K562 (cell line): Measurements from ENCODE around the gene ADGRL3. TPM values are rescaled to one million over a fixed set of nuclear protein-coding genes. Genes with fewer than 3 reads are reported as not detected.

ENCODE experiments used
- ATAC-seq: fragments of 200-7000 bp; cut with Tn5 transposase; 3 replicates; pipeline ENCODE4 v1.9.1; 2020; ENCODE audit warnings: moderate library complexity
- BruUV-seq: library from RNA; stranded (reverse); fragments of 400-500 nt; replicated peaks from 2 replicates; lab custom pipeline; 2021; lab: Mats Ljungman, UMichigan
- CTCF ChIA-PET: fragments of 300-600 bp; formaldehyde crosslinking; extraction: SDS; loops from one replicate; lab custom pipeline; 2021; ENCODE audit warnings: low intra/inter-chr PET ratio; lab: Yijun Ruan, JAX
- POLR2A ChIA-PET: fragments of 300-600, 350-650 bp; sonication (Branson Sonifier 250); formaldehyde crosslinking; extraction: SDS; loops from one replicate; lab custom pipeline; 2021; ENCODE audit warnings: antibody characterized with exemption, inconsistent platforms; lab: Yijun Ruan, JAX
- DNase-seq, 4 experiments: peaks; one replicate each; pipeline versions ENCODE4 v3.0.0 to v3.0.0-alpha.2; 2011 to 2018; ENCODE audit warnings: low spot score in 3 of 4, mixed read lengths in 3 of 4; ENCODE audit errors: extremely low read depth in 1 of 4
- FAIRE-seq: peaks from 2 replicates; lab custom pipeline; 2011; peaks lifted over from hg19 to GRCh38; lab: Jason Lieb, UNC
- H2AFZ ChIP-seq: 2 replicates; pipeline ENCODE4 v1.6.0; 2011; ENCODE audit warnings: low read depth, low read length, control low read depth, inconsistent platforms
- H3K27ac ChIP-seq: fragments of 200-600 bp; 3 replicates; pipeline ENCODE4 v1.8.0; 2011; ENCODE audit warnings: low read depth, mild to moderate bottlenecking, control low read depth, inconsistent platforms, low read length, moderate library complexity, mixed read lengths; ENCODE audit errors: extremely low read depth
- H3K27me3 ChIP-seq, 2 experiments: fragments of 300-600 bp in 1 of 2; 2 replicates in 1 of 2; 3 replicates in 1 of 2; pipeline versions ENCODE4 v1.6.0 to v1.8.0; 2011; ENCODE audit warnings: inconsistent platforms in 2 of 2, low read length in 2 of 2, mild to moderate bottlenecking in 1 of 2, mixed read lengths in 1 of 2, moderate library complexity in 1 of 2; ENCODE audit not compliant: control insufficient read depth in 2 of 2, insufficient read depth in 2 of 2
- H3K36me3 ChIP-seq: fragments of 300-600 bp; 3 replicates; pipeline ENCODE4 v1.8.0; 2011; ENCODE audit warnings: mild to moderate bottlenecking, low read length, inconsistent platforms; ENCODE audit not compliant: control insufficient read depth, insufficient read depth
- H3K4me1 ChIP-seq, 2 experiments: fragments of 200-600 bp in 1 of 2; replicated peaks in 1 of 2; 2 replicates in 1 of 2; 3 replicates in 1 of 2; pipeline versions ENCODE4 v1.5.1 to v1.8.0; 2011; ENCODE audit warnings: inconsistent platforms in 2 of 2, low read length in 2 of 2, mild to moderate bottlenecking in 1 of 2, mixed read lengths in 1 of 2, moderate library complexity in 1 of 2; ENCODE audit not compliant: control insufficient read depth in 2 of 2, insufficient read depth in 2 of 2
- H3K4me2 ChIP-seq: 2 replicates; pipeline ENCODE4 v1.6.1; 2011; ENCODE audit warnings: low read length, control low read depth, inconsistent platforms, mixed read lengths; ENCODE audit not compliant: insufficient read depth
- H3K4me3 ChIP-seq: fragments of 200-600 bp; sonication (generic), shearing (Covaris generic); 2 replicates; pipeline ENCODE4 v1.5.1; 2016; ENCODE audit warnings: control low read depth, inconsistent platforms
- H3K79me2 ChIP-seq: fragments of 200-600 bp; 3 replicates; pipeline ENCODE4 v1.8.0; 2011; ENCODE audit warnings: low read length, inconsistent platforms; ENCODE audit not compliant: control insufficient read depth, insufficient read depth
- H3K9ac ChIP-seq, 2 experiments: 2 replicates each; pipeline versions ENCODE4 v1.6.0 to v1.6.1; 2011; ENCODE audit warnings: low read depth in 2 of 2, low read length in 2 of 2, control low read depth in 1 of 2, inconsistent platforms in 1 of 2, mild to moderate bottlenecking in 1 of 2, mixed read lengths in 1 of 2; ENCODE audit not compliant: insufficient read depth in 1 of 2
- H3K9me1 ChIP-seq: one replicate; pipeline ENCODE4 v1.6.0; 2011; ENCODE audit warnings: inconsistent platforms, mild to moderate bottlenecking, low read length, moderate library complexity; ENCODE audit not compliant: control insufficient read depth, insufficient read depth
- H3K9me3 ChIP-seq: replicated peaks from 2 replicates; pipeline ENCODE4 v1.5.1; 2011; ENCODE audit warnings: low read depth, low read length, inconsistent platforms; ENCODE audit not compliant: control insufficient read depth, insufficient read depth
- H4K20me1 ChIP-seq: replicated peaks from 2 replicates; pipeline ENCODE4 v1.6.1; 2011; ENCODE audit warnings: low read length, inconsistent platforms, mixed read lengths; ENCODE audit not compliant: control insufficient read depth, insufficient read depth
- BCLAF1 ChIP-seq, 2 experiments: fragments of 450-650 bp in 1 of 2; IDR thresholded peaks; 2 replicates each; pipeline ENCODE4 v1.6.1; 2011 to 2017; ENCODE audit warnings: low read depth in 2 of 2, antibody characterized with exemption in 1 of 2, borderline replicate concordance in 1 of 2, low read length in 1 of 2, mild to moderate bottlenecking in 1 of 2, mixed read lengths in 1 of 2; ENCODE audit not compliant: control insufficient read depth in 1 of 2
- GMEB1 ChIP-seq: fragments of 250-450 bp; sonication (Bioruptor Pico); IDR thresholded peaks from 2 replicates; pipeline ENCODE4 v1.4.0; 2020; ENCODE audit warnings: mild to moderate bottlenecking
- IRF2 ChIP-seq: sonication (generic); formaldehyde crosslinking; IDR thresholded peaks from 2 replicates; pipeline ENCODE4 v1.8.1; 2022; ENCODE audit warnings: mild to moderate bottlenecking, missing genetic modification reagents
- MXD1 ChIP-seq: fragments of 250-450 bp; sonication (Bioruptor Pico); IDR thresholded peaks from 2 replicates; pipeline ENCODE4 v1.8.0; 2021; ENCODE audit warnings: borderline replicate concordance, mild to moderate bottlenecking, moderate library complexity; ENCODE audit not compliant: poor library complexity, severe bottlenecking
- NR2F6 ChIP-seq: fragments of 450-650 bp; formaldehyde crosslinking; IDR thresholded peaks from 2 replicates; pipeline ENCODE4 v1.4.0; 2020; ENCODE audit warnings: mild to moderate bottlenecking
- PHTF2 ChIP-seq: fragments of 250-450 bp; sonication (Bioruptor Pico); IDR thresholded peaks from 2 replicates; pipeline ENCODE4 v1.5.0; 2021; ENCODE audit warnings: mild to moderate bottlenecking
- SREBF2 ChIP-seq: sonication (generic); formaldehyde crosslinking; IDR thresholded peaks from 2 replicates; pipeline ENCODE4 v1.4.0; 2020; ENCODE audit warnings: mild to moderate bottlenecking, missing genetic modification reagents
- TBP ChIP-seq: optimal IDR thresholded peaks from 2 replicates; pipeline ENCODE3; 2011; ENCODE audit warnings: low read depth, low read length, improper control_type of control experiment
- ZBTB43 ChIP-seq: sonication (generic); formaldehyde crosslinking; IDR thresholded peaks from 2 replicates; pipeline ENCODE4 v1.8.0; 2023; ENCODE audit warnings: mild to moderate bottlenecking, missing genetic modification reagents
- in situ Hi-C: fragments of 300-500 bp; cut with MboI; formaldehyde crosslinking; loops from 4 replicates; pipeline ENCODE4 v1.15.0; 2018; ENCODE audit warnings: inconsistent platforms, mixed read lengths
- intact Hi-C: fragments of 100-400 bp; cut with micrococcal nuclease; formaldehyde crosslinking; loops from 2 replicates; pipeline ENCODE4 v1.14.2; 2022
- polyA plus RNA-seq, 8 experiments: library from polyadenylated mRNA; depleted of rRNA in 4 of 8; stranded (reverse) in 5 of 8; unstranded in 3 of 8; fragments of >200 nt; fragmentation: Nextera tagmentation in 2 of 8; fragmentation: Illumina TruSeq in 1 of 8; extraction: Ambion mirVana in 2 of 8; extraction: Trizol in 1 of 8; gene quantifications; 2 replicates each; pipeline versions ENCODE4 v1.2.1 to v1.2.3, GENCODE V29; 2011 to 2014; ENCODE audit warnings: inconsistent platforms in 1 of 8, missing spikeins in 1 of 8
- total RNA-seq, 7 experiments: library from RNA; depleted of rRNA in 6 of 7; stranded (reverse); fragments of >200 nt in 6 of 7; fragmentation: Illumina TruSeq in 2 of 7; extraction: Trizol in 2 of 7; gene quantifications; 2 replicates each; pipeline versions ENCODE4 v1.2.1 to v1.2.3, GENCODE V29; 2011 to 2021; ENCODE audit warnings: low replicate concordance in 1 of 7

ADGRL3 gene
- total and polyA plus RNA-seq, 9 of the 15 experiments (the other 6 are each of a cell fraction or from before 2014, with no cell fraction given): 0.03 to 0.14 (median 0.04) TPM; not detected in 2

- BruUV-seq: no TSS peak
- FAIRE-seq: no peak
- DNase-seq: no peak
- no peak overlapping the region for H3K4me2 ChIP-seq
- H3K9me3 ChIP-seq: no peaks in the 10 kb centered on the region; the same call in 1 of the 2 replicates
- no peaks in the 10 kb centered on the region for H3K27me3 ChIP-seq
- no peak overlapping the region for H2AFZ ChIP-seq
- intact Hi-C loops (no loop called here), in situ Hi-C loops (no loop called here)
- no peaks in the 10 kb centered on the region for H3K9me1 ChIP-seq
- no peaks in the 10 kb centered on the region for H3K4me1 ChIP-seq
- no peak overlapping the region for H3K27ac ChIP-seq
- no peak overlapping the region for H3K9ac ChIP-seq
- TF ChIP-seq ZBTB43 (CRISPR knock-in tag): no peak
- TF ChIP-seq SREBF2 (CRISPR knock-in tag): no peak
- no peak for TF ChIP-seq MXD1
- TF ChIP-seq TBP: no peak
- no peak for TF ChIP-seq IRF2
- no peak for TF ChIP-seq BCLAF1 (IDR thresholded peaks at IDR 0.05; ENCODE audit: borderline replicate concordance in 1 of 2, control insufficient read depth in 1 of 2, low read depth in 2 of 2, low read length in 1 of 2)
- no peak for TF ChIP-seq NR2F6 (CRISPR knock-in tag)
- TF ChIP-seq GMEB1 (CRISPR knock-in tag): no peak
- no peak for TF ChIP-seq PHTF2 (CRISPR knock-in tag)
- H3K36me3 ChIP-seq: no peaks in the 10 kb centered on the region
- ChIA-PET CTCF (no interaction called here), POLR2A (no interaction called here)
- no peak overlapping the region for H3K4me3 ChIP-seq
- H3K79me2 ChIP-seq: no peaks in the 10 kb centered on the region
- no peak for ATAC-seq
- no peaks in the 10 kb centered on the region for H4K20me1 ChIP-seq
Measured at GRCh38 chr4:61408861-61409260, 208.7 kb downstream of the ADGRL3 start.
